ENCODE measurements around the gene CAPNS2.
"Not testable (repeated sequence)": the region's sequence is repeated elsewhere in the genome, so short reads cannot be mapped to it uniquely, and the experiment has no call there.

Gene CAPNS2

DNA sequence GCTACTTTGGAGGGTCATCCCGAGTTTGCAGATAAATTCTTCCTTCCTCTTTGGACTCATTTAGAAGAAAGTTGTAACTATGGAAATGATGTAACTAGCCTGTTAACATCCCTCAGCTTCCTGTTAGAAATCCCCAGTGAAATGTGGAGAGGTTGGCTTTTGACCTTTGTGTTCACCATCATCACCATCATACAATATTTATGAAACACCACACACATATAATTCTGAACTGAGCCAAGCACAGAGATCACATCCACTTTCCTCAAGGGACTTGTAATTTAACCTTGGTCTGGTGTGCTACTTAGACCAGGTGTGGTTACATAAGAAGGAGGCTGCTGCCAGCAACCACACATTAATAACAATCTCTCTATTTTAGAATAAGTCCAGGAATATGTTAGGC lies 2.5 kb downstream of the CAPNS2 start:
- DNase-seq, result no peak

DNA sequence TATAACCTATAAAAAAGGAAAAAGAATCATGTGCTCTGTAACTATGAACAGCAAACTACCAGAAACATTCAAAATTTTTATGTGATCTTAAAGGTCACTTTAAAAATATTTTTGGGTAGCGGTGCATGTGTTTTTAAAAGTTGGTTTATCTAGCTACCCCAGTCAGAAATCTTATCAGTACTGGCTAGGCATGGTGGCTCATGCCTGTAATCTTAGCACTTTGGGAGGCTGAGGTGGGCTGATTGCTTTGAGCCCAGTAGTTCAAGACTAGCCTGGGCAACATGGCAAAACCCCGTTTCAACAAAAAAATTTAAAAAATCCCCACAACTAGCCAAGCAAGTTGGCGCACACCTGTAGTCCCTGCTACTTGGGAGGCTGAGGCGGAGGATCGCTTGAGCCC lies 3.7 kb downstream of the CAPNS2 start:
- DNase-seq, result no peak

- no peak for DNase-seq
These were observed 4.9 kb downstream of the CAPNS2 start for GRCh38 chr16:55571191-55571897.

DNA sequence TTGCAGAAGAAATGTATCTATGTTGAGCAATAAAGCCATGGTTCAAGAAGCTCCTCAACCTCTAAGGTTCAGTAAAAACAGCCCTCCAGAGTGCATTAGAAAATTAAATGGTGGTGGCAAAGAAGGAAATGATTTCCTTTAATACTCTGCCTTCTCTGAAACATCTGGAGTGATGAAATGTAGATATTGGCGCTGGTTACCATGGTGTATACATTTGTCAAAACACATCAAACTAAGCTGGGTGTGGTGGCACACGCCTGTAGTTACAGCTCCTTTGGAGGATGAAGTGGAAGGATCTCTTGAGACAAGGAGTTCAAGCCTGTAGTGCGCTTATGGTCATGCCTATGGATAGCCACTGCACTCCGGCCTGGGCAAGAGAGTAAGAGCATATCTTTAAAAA lies 6.0 kb downstream of the CAPNS2 start:
- no peak for DNase-seq

- DNase-seq, result no peak
These were observed 8.3 kb downstream of the CAPNS2 start for GRCh38 chr16:55574811-55575210.

GRCh38 chr16:55575496-55575895 lies 9.0 kb downstream of the CAPNS2 start:
- DNase-seq, result no peak

GRCh38 chr16:55576384-55576783 lies 9.9 kb downstream of the CAPNS2 start:
- no peak for DNase-seq

GRCh38 chr16:55577887-55578286 lies 11.4 kb downstream of the CAPNS2 start:
- no peak for DNase-seq

DNA sequence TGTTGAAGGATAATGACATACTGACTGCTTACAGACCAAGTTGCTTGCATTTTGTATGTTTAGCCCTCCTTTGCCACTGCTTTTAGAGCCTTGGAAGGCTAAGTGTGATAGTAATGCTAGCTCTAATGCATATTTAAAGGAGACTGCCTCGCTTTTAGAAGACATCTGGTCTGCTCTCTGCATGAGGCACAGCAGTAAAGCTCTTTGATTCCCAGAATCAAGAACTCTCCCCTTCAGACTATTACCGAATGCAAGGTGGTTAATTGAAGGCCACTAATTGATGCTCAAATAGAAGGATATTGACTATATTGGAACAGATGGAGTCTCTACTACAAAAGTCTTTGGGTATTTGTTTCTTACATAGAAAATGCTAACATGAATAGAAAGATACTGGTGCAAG lies 19.1 kb downstream of the CAPNS2 start:
- no peak for DNase-seq

DNA sequence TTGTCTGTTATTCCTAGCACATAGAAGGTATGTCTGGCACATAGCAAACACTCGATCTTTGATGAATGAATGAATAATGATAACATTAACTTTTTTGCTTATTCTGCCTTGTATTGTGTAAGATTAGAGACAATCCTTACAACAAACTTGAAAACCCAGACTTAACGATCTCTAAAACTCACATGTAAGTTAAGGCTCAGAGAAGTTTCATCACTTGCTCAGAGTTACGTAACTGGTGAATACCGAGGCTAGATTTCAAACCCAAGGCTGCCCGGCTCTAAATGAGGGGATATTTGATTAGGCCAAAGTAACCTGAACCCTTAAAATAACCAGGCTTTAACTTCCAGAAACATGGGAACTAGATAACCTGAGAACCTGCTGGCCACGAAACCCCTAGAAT lies 22.3 kb downstream of the CAPNS2 start:
- DNase-seq, result no peak

- DNase-seq, result no peak
These were observed 25.8 kb downstream of the CAPNS2 start for GRCh38 chr16:55592306-55592705.

- DNase-seq, result no peak
These were observed 31.4 kb downstream of the CAPNS2 start for GRCh38 chr16:55597928-55598327.

GRCh38 chr16:55605754-55606336 lies 39.4 kb downstream of the CAPNS2 start:
- no peak for DNase-seq

DNA sequence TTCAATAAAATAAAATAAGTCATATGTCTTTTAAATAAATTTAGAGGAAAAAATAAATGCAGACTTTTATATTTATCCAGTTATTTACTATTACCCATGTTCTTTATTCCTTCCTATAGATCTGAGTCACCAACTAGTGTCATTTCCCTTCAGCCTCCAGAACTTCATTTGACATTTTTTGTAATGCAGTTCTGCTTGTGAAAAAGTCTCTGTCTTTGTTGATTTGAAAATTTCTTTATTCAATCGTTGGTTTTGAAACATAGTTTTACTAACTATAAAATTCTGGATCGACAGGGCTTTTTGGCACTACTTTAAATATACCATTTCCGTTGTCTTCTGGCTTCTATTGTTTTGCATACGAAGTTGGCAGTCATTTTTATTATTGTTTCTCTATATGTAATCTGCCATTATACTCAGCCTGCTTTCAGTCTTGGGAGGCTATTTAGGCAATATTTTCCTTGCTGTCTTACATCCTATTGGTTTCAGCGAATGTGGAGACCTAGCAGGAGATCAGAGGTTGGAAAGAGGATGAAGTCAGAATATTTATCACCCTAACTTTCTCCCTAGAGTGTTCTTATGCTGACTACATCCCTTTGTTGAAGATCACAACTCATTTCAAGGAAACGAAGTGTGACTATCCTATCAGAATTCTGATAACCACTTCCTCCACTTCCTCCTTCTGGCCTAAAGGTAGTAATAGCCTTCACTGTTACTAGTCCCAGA lies 47.3 kb downstream of the CAPNS2 start:
- no peak for DNase-seq

GRCh38 chr16:55615071-55615470 lies 48.6 kb downstream of the CAPNS2 start:
- DNase-seq, result no peak

DNA sequence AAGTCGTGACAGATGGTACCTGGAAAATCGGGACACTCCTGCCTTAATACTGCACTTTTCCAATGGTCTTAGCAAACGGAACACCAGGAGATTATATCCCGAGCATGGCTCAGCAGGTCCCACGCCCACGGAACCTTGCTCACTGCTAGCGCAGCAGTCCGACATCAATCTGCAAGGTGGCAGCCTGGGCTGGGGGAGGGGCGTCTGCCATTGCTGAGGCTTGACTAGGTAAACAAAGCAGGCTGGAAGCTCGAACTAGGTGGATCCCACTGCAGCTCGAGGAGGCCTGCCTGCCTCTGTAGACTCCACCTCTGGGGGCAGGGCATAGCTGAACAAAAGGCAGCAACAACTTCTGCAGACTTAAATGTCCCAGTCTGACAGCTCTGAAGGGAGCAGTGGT lies 49.2 kb downstream of the CAPNS2 start:
- DNase-seq, result not testable (repeated sequence)
